IMR-90 (cell line): ENCODE measurements around the gene KIAA0825. TPM values are rescaled to one million over a fixed set of nuclear protein-coding genes. Genes with fewer than 3 reads are reported as not detected.

Experiments used
- ATAC-seq: fragments of 200-7000 bp; cut with Tn5 transposase; 2 replicates; pipeline ENCODE4 v1.9.1; 2020; ENCODE audit warnings: low read depth, mild to moderate bottlenecking, moderate library complexity
- BruUV-seq: library from RNA; stranded (reverse); fragments of 400-500 nt; replicated peaks from 2 replicates; lab custom pipeline; 2021; lab: Mats Ljungman, UMichigan
- CTCF ChIA-PET: fragments of 300-600 bp; formaldehyde crosslinking; extraction: SDS; loops from one replicate; lab custom pipeline; 2021; ENCODE audit warnings: antibody characterized with exemption; lab: Yijun Ruan, JAX
- POLR2A ChIA-PET: fragments of 300-600 bp; sonication (Branson Sonifier 250); formaldehyde crosslinking; loops from one replicate; lab custom pipeline; 2022; ENCODE audit warnings: antibody characterized with exemption; ENCODE audit not compliant: unreplicated experiment; lab: Charles Lee
- DNase-seq: peaks from one replicate; pipeline ENCODE4 v3.0.0; 2013
- H2AFZ ChIP-seq: replicated peaks from 2 replicates; pipeline ENCODE3; 2013; ENCODE audit warnings: low read length, mild to moderate bottlenecking; ENCODE audit not compliant: poor library complexity
- H2AK5ac ChIP-seq: 2 replicates; pipeline ENCODE4 v1.6.1; 2013; ENCODE audit warnings: low read depth, low read length, inconsistent platforms
- H2AK9ac ChIP-seq: replicated peaks from 2 replicates; pipeline ENCODE3; 2013; ENCODE audit warnings: mild to moderate bottlenecking, low read depth, low read length, moderate library complexity; ENCODE audit not compliant: poor library complexity
- H2BK120ac ChIP-seq: 2 replicates; pipeline ENCODE4 v1.6.1; 2013; ENCODE audit warnings: low read depth, low read length, inconsistent platforms
- H2BK15ac ChIP-seq: 3 replicates; pipeline ENCODE4 v1.6.1; 2013; ENCODE audit warnings: low read depth, low read length, inconsistent platforms
- H2BK20ac ChIP-seq: 2 replicates; pipeline ENCODE4 v1.6.1; 2013; ENCODE audit warnings: low read depth, mild to moderate bottlenecking, inconsistent platforms, low read length, moderate library complexity
- H2BK5ac ChIP-seq: 2 replicates; pipeline ENCODE4 v1.6.1; 2013; ENCODE audit warnings: mild to moderate bottlenecking, low read depth, low read length, inconsistent platforms; ENCODE audit not compliant: poor library complexity, severe bottlenecking
- H3K14ac ChIP-seq: replicated peaks from 2 replicates; pipeline ENCODE4 v1.6.1; 2013; ENCODE audit warnings: low read depth, low read length, inconsistent platforms
- H3K18ac ChIP-seq: 2 replicates; pipeline ENCODE4 v1.6.1; 2013; ENCODE audit warnings: low read depth, low read length, control low read depth
- H3K23ac ChIP-seq: 2 replicates; pipeline ENCODE4 v1.6.1; 2013; ENCODE audit warnings: low read depth, low read length, inconsistent platforms
- H3K27ac ChIP-seq: 2 replicates; pipeline ENCODE4 v1.5.1; 2013; ENCODE audit warnings: mild to moderate bottlenecking, control low read depth, low read length; ENCODE audit not compliant: insufficient read depth
- H3K27me3 ChIP-seq: 2 replicates; pipeline ENCODE4 v1.6.1; 2013; ENCODE audit warnings: low read length; ENCODE audit not compliant: control insufficient read depth, insufficient read depth
- H3K36me3 ChIP-seq: 2 replicates; pipeline ENCODE4 v1.6.1; 2013; ENCODE audit warnings: low read length, mixed read lengths; ENCODE audit not compliant: control insufficient read depth, insufficient read depth
- H3K4ac ChIP-seq: 2 replicates; pipeline ENCODE4 v1.6.1; 2013; ENCODE audit warnings: low read depth, low read length, inconsistent platforms
- H3K4me1 ChIP-seq: 2 replicates; pipeline ENCODE4 v1.6.1; 2013; ENCODE audit warnings: low read length, mixed read lengths; ENCODE audit not compliant: control insufficient read depth, insufficient read depth
- H3K4me2 ChIP-seq: 2 replicates; pipeline ENCODE4 v1.6.1; 2013; ENCODE audit warnings: low read depth, mild to moderate bottlenecking, control low read depth, low read length, moderate library complexity
- H3K4me3 ChIP-seq: 2 replicates; pipeline ENCODE4 v1.5.1; 2013; ENCODE audit warnings: low read depth, mild to moderate bottlenecking, control low read depth, low read length, moderate library complexity; ENCODE audit not compliant: insufficient read depth
- H3K56ac ChIP-seq: 2 replicates; pipeline ENCODE4 v1.6.1; 2013; ENCODE audit warnings: low read length, inconsistent platforms; ENCODE audit not compliant: insufficient read depth; ENCODE audit errors: extremely low read depth
- H3K79me1 ChIP-seq, 2 experiments: 2 replicates each; pipeline ENCODE4 v1.6.1; 2013; ENCODE audit warnings: low read length in 2 of 2, inconsistent platforms in 1 of 2, low read depth in 1 of 2
- H3K9ac ChIP-seq: 2 replicates; pipeline ENCODE4 v1.6.1; 2013; ENCODE audit warnings: low read depth, low read length, control low read depth
- H3K9me1 ChIP-seq: 2 replicates; pipeline ENCODE4 v1.6.1; 2013; ENCODE audit warnings: low read length, inconsistent platforms; ENCODE audit not compliant: insufficient read depth
- H3K9me3 ChIP-seq: 2 replicates; pipeline ENCODE4 v1.6.1; 2013; ENCODE audit warnings: low read length; ENCODE audit not compliant: control insufficient read depth, insufficient read depth
- H4K20me1 ChIP-seq: 2 replicates; pipeline ENCODE4 v1.6.1; 2013; ENCODE audit warnings: low read length, inconsistent platforms; ENCODE audit not compliant: insufficient read depth
- H4K5ac ChIP-seq: 2 replicates; pipeline ENCODE4 v1.6.1; 2013; ENCODE audit warnings: mild to moderate bottlenecking, low read depth, low read length, control low read depth
- H4K8ac ChIP-seq, 2 experiments: 2 replicates each; pipeline ENCODE4 v1.6.1; 2013; ENCODE audit warnings: low read depth in 2 of 2, low read length in 2 of 2, control low read depth in 1 of 2, inconsistent platforms in 1 of 2
- H4K91ac ChIP-seq: 2 replicates; pipeline ENCODE4 v1.6.1; 2013; ENCODE audit warnings: low read depth, low read length, inconsistent platforms; ENCODE audit not compliant: insufficient read depth
- CEBPB ChIP-seq: IDR thresholded peaks from 2 replicates; pipeline ENCODE4 v1.6.1; 2012; ENCODE audit warnings: low read depth, low read length, improper control_type of control experiment
- CHD1 ChIP-seq: IDR thresholded peaks from 2 replicates; pipeline ENCODE4 v1.6.1; 2012; ENCODE audit warnings: low read depth, low read length, improper control_type of control experiment
- CTCF ChIP-seq: conservative IDR thresholded peaks from 2 replicates; pipeline ENCODE4 v1.5.1; 2012; ENCODE audit warnings: mild to moderate bottlenecking, low read depth, low read length, improper control_type of control experiment
- MAFK ChIP-seq: IDR thresholded peaks from 2 replicates; pipeline ENCODE4 v1.6.1; 2012; ENCODE audit warnings: low read depth, low read length, improper control_type of control experiment
- MAZ ChIP-seq: IDR thresholded peaks from 2 replicates; pipeline ENCODE4 v1.6.1; 2012; ENCODE audit warnings: low read depth, mild to moderate bottlenecking, low read length, improper control_type of control experiment, moderate library complexity, borderline replicate concordance
- MXI1 ChIP-seq: IDR thresholded peaks from 2 replicates; pipeline ENCODE4 v1.6.1; 2012; ENCODE audit warnings: low read depth, mild to moderate bottlenecking, low read length, moderate library complexity, borderline replicate concordance
- NFE2L2 ChIP-seq: fragments of 150-350 bp; IDR thresholded peaks from 2 replicates; pipeline ENCODE4 v1.6.1; 2016; ENCODE audit warnings: low read depth, mild to moderate bottlenecking, low read length
- POLR2A ChIP-seq: IDR thresholded peaks from 2 replicates; pipeline ENCODE4 v1.6.1; 2012; ENCODE audit warnings: mild to moderate bottlenecking, low read depth, low read length
- RAD21 ChIP-seq: IDR thresholded peaks from 2 replicates; pipeline ENCODE4 v1.6.1; 2012; ENCODE audit warnings: low read length, improper control_type of control experiment
- RCOR1 ChIP-seq: IDR thresholded peaks from 2 replicates; pipeline ENCODE4 v1.6.1; 2012; ENCODE audit warnings: mild to moderate bottlenecking, low read length, improper control_type of control experiment; ENCODE audit not compliant: insufficient replicate concordance
- RFX5 ChIP-seq: IDR thresholded peaks from 2 replicates; pipeline ENCODE4 v1.8.0; 2012; ENCODE audit warnings: low read depth, mild to moderate bottlenecking, low read length, moderate library complexity
- SMC3 ChIP-seq: fragments of 150-350 bp; IDR thresholded peaks from 2 replicates; pipeline ENCODE4 v1.6.1; 2016; ENCODE audit warnings: low read depth, mild to moderate bottlenecking, antibody characterized with exemption, low read length, moderate library complexity
- USF2 ChIP-seq: fragments of 150-350 bp; IDR thresholded peaks from 2 replicates; pipeline ENCODE4 v1.6.1; 2017; ENCODE audit warnings: mild to moderate bottlenecking, antibody characterized with exemption, low read length, low read depth
- dilution Hi-C: fragments of 300-500 bp; cut with HindIII; formaldehyde crosslinking; loops from one replicate; pipeline ENCODE4 v1.14.3; 2018; ENCODE audit warnings: low sequenced_read_pairs; ENCODE audit not compliant: unreplicated experiment
- in situ Hi-C: fragments of 300-500 bp; cut with MboI; formaldehyde crosslinking; loops from 3 replicates; pipeline ENCODE4 v1.14.3; 2019; ENCODE audit warnings: low sequenced_read_pairs, inconsistent platforms, mixed read lengths
- intact Hi-C: fragments of 100-400 bp; cut with micrococcal nuclease; formaldehyde crosslinking; loops from 2 replicates; pipeline ENCODE4 v1.10.0; 2022
- polyA plus RNA-seq, 3 experiments: library from polyadenylated mRNA; depleted of rRNA; stranded (reverse); fragments of >200 nt; gene quantifications; 2 replicates each; pipeline ENCODE4 v1.2.3, GENCODE V29; 2012; ENCODE audit warnings: low replicate concordance in 1 of 3
- total RNA-seq: library from RNA; depleted of rRNA; stranded (reverse); fragments of >200 nt; gene quantifications from 2 replicates; pipeline ENCODE4 v1.2.3, GENCODE V29; 2012

Gene KIAA0825
- total and polyA plus RNA-seq, 2 of the 4 experiments (the other 2 are of a cell fraction), result 0.46 to 1.8 TPM

GRCh38 chr5:94423411-94423810 lies 195.0 kb downstream of the KIAA0825 start:
- Histone ChIP-seq H4K5ac (no peak overlapping the region), H4K20me1 (no peaks in the 10 kb centered on the region), H2AK5ac (no peak overlapping the region), H3K56ac (no peak overlapping the region), H3K4ac (no peak overlapping the region), H2BK5ac (no peak overlapping the region), H3K27ac (no peak overlapping the region), H2BK15ac (no peak overlapping the region), H3K18ac (no peak overlapping the region), H2AFZ (no peak overlapping the region), H3K9me3 (no peaks in the 10 kb centered on the region), H3K27me3 (no peaks in the 10 kb centered on the region), H2AK9ac (no peak overlapping the region), H2BK120ac (no peak overlapping the region), H4K8ac (no peak overlapping the region), H3K9me1 (no peaks in the 10 kb centered on the region), H3K4me3 (no peak overlapping the region), H3K23ac (no peak overlapping the region), H3K4me2 (no peak overlapping the region), H3K36me3 (no peaks in the 10 kb centered on the region), H3K4me1 (no peaks in the 10 kb centered on the region), H2BK20ac (no peak overlapping the region), H3K9ac (no peak overlapping the region), H4K91ac (no peak overlapping the region), H3K79me1 (no peaks in the 10 kb centered on the region), H3K14ac (no peak overlapping the region)
- dilution Hi-C loops, result no loop called here
- in situ Hi-C loops, result no loop called here
- ChIA-PET CTCF (no interaction called here), POLR2A (no interaction called here)
- no TSS peak for BruUV-seq
- no peak for DNase-seq
- intact Hi-C loops, result no loop called here
- no peak for ATAC-seq
- TF ChIP-seq USF2 (no peak), CEBPB (no peak), POLR2A (no peak), SMC3 (no peak), RCOR1 (no peak), RAD21 (no peak), MXI1 (no peak), RFX5 (no peak), CTCF (no peak), NFE2L2 (no peak), CHD1 (no peak), MAFK (no peak), MAZ (no peak)
